ENCODE data around the gene SEMA5A.
"Not testable (repeated sequence)": the region's sequence is repeated elsewhere in the genome, so short reads cannot be mapped to it uniquely, and the experiment has no call there.

Gene SEMA5A

DNA sequence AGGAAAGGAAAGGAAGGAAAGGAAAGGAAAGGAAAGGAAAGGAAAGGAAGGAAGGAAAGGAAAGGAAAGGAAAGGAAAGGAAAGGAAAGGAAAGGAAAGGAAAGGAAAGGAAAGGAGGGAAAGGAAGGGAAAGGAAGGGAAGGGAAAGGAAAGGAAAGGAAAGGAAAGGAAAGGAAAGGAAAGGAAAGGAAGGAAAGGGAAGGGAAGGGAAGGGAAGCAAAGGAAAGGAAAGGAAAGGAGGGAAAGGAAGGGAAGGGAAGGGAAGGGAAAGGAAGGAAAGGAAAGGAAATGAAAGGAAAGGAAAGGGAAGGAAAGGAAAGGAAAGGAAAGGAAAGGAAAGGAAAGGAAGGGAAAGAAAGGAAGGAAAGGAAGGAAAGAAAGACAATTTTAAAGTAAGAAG is 192.8 kb downstream of the SEMA5A start:
- not testable (repeated sequence) for DNase-seq

DNA sequence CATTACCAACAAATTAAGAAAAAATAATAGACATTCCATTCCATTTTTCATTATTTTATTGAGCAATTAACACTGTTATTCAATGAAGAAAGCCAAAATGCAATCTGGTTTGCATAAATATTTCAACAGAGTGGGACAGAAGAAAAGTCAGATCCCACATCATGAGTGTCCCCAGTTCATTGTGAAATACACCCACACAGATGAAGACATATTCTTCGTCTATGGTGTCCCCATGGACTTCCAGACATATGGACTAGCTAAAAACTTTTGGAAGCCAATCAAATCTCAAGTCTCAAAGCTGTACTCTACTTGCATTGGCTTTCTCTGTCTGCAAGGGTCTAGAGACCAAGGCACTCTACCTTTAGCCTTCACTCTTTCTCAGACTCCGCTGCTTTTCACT is 194.3 kb downstream of the SEMA5A start:
- no peak for DNase-seq

DNA sequence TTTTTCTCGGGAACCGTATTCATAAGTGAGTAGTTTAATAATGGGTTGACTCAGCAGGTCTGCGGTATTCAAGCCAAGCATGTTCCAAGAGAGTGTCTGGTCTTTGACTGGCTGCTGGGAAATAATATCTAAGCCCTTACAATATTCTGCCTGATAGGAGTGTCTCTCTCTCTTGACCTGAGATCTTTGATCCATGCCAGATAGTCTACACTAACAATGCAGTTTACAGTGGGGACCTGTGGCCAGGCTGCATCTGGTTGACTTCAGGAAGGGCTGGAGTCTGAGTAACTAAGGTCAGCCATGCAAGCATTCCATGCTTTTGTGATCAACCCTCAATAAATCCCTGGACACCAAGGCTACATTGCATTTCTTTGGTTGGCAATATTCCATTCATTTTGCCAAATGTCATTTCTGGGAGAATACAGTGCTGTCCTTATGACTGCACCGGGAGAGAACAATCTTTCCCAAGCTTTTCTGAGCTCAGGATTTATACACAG is 195.5 kb downstream of the SEMA5A start:
- no peak for DNase-seq

DNA sequence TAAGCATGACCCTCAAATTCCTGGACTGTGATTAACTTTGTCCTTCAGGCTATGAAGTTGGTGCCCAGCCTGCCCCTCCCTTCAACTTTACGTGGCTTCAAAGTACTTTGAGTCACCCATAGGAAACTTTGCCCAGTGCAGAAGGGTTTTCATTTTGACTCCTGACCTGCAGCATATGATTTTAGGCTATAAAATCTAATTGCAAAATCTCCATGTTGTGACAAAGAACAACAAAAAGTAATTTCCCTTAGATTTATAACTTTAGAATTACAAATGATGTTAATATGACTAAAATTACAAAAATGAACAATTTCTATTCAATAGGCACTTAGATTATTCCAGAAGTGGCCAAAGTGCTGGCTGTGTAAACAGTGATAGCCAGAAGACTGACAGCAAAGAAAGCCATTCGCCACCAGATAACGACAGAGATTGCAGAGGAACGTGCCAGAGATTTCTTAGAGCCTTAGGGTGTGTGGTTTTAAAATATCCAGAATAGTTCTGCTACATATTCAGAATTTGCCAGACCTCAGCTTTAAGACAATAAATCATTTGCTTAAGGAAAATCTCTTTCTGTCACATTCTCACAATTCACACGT is 197.4 kb downstream of the SEMA5A start:
- DNase-seq: no peak

GRCh38 chr5:9347541-9348295 is 198.2 kb downstream of the SEMA5A start:
- no peak for DNase-seq

DNA sequence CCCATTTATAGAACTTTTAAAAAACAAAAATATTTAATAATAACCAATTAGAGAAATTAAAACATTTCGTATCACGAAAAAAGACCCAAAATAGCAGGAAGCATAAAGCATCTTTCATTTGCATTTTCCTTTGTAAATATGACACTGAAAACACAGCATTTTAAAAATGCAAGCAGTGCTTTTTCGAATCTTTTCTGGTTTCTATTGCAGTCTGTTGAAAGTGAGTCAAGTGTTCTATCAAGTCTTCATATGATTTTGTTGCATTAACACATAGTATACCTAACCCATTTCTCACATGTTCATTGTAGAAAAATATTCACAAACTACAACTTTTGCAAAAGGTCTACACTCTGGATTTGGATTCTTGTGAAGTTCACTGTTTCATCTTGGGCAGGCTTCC is 198.8 kb downstream of the SEMA5A start:
- DNase-seq: no peak

DNA sequence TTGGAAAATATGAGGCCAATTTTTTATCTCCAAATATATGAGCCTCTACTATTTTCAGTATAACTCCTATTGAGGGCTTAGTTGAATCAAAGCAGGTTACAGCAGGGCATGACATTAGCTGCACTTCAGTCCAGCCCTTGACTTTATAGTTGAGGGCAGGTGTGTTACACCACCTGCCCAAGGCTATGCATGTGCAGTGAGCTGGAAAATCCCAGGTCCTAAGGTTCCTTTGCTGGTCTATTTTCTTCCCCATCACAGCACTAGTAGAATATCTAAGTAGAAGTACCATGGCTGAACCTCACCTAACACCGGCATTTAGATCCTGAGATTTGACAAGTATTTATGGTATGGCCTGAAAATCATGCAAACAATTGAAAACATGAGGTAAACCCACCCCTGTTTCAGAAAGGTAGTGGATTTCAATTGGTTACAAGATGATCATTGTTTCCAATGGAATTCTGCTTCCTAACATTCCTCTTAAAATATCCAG is 201.1 kb downstream of the SEMA5A start:
- DNase-seq: peak; percentile 85

DNA sequence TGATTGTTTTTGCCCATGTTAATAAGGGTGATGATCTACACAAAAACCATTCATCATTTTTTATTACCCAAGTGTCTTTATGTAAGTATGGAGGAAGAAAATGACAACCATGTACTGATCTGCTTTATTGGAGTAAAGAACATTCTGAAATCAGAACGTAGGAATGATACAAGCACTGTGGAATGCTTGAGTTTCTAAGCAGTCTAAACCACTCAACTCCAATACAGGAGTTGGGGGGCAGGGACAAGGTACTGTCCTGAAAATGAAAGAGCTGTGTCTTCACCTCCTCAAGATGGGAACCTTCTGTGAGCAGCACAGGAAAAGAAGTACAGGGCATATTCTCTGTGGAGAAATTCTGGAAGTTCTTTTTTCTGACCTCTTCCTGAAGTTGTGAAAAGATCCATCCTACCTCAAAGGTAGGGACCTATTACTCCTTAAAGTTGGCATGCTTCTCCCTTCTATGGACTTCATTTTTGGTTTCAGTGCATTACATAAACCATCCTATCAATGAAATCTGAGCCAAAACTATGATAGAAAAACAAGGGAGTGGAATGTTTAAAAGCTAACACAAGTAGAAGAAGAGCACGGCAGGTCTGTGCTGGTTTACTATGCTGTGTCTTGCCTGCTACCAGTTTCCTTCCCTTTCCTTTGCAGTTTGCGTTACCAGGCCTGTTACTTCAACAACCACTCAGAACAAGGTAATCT is 202.6 kb downstream of the SEMA5A start:
- no peak for DNase-seq

DNA sequence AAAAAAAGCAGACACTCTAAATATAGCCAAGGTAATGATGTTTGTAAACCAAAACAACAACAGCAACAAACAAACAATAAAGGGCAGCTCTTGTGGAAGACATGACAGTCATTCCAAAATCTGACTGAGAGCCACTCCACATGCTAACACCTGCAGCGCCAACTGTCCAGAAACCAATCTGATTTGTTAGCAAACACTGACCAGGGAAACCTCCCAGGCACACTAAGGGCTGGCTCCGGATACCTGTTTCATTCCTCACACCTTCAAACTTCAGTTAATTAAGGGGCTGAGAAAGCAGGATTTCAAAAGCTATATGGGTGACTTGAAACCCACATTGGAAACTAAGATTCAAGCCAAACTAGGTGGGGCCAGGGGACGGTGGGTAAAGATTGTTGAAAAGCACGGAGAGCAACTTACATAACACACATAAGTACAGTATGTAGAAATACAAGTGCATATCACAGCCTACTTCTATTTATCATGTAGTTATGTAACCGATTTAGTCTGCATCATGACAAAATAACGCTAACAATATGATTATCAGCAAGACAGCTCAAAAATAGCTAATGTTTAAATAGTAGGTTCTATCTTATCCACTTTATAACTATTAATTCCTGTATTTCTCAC is 203.6 kb downstream of the SEMA5A start:
- DNase-seq: no peak

GRCh38 chr5:9340085-9340484 is 205.8 kb downstream of the SEMA5A start:
- DNase-seq: no peak

- no peak for DNase-seq
Measured at GRCh38 chr5:9339206-9339818, 206.6 kb downstream of the SEMA5A start.

- DNase-seq: no peak
Measured at GRCh38 chr5:9338796-9339195, 207.1 kb downstream of the SEMA5A start.

- DNase-seq: no peak
Measured at GRCh38 chr5:9337928-9338595, 207.8 kb downstream of the SEMA5A start.

GRCh38 chr5:9335754-9336495 is 209.9 kb downstream of the SEMA5A start:
- DNase-seq: no peak

GRCh38 chr5:9335269-9335668 is 210.6 kb downstream of the SEMA5A start:
- DNase-seq: no peak

- DNase-seq: no peak
Measured at GRCh38 chr5:9332026-9332425, 213.8 kb downstream of the SEMA5A start.

DNA sequence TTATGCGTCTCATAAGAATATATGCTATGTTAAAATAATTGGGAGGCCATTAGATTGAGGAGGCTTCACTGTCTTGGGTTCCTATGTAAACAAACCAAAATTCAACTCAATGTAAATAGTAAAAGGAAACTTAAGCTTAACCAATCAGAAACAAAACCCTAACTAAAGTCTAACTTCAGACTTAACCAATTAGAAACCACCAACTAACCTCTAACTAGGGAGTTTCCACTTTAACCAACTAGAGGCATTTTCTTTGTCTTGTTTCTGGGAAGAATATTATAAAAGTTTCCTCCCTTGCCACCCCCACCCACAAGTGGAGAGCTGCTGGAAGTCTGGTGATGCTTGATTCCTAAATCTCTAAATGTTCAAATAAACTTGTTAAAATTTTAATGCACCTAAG is 214.5 kb downstream of the SEMA5A start:
- DNase-seq: no peak

GRCh38 chr5:9329125-9329524 is 216.8 kb downstream of the SEMA5A start:
- peak; percentile 40 for DNase-seq

DNA sequence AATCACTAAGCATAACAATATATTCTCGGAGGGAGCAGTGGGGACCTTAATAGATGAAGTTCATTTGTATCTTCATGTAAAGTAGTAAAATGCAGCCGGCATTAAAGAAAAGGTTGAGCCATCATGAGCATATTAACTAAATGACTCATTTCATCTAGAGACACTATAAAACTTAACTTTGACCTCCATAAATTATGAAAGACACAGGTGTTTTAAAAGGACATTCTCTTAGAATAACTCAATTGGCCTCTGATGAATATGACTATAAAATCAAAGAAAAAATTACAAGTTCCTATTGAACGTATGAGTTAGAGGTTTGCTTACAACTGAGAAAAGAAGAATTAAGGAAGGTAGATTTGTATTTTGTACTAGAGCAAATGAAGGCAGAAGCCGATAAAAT is 220.3 kb downstream of the SEMA5A start:
- DNase-seq: no peak

DNA sequence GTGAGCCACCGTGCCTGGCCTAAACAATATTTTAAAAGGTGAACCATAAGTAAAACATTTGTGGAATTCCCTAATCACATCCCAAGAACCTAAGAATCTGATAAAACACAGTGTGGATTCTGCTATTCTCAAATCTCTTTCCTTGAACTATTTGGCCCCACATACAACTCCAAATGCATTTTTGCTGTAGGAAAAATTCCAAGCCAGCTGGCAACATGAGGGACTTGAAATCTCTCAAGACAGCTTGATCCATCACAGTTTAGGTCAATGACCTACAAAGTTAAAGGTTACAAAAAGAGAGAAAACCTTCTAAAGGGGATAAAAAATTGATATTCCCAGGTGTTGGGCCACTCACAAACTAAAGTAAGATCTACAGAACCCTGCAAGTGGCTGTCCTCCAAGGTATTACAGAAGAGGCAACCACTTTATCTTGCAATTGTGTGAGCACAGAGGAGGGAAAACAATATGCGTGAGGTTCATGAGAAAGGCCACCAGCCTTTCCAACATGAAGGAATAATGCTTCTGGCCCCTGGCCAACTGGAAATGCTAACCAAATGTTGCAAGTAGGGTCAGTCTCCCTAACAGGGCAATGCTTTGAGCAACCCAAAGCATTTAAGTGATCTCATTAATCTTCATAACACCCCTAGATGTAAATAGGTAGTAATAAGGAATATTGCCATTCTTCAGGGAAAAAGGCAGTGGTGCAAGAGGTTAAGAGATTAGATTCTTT is 221.4 kb downstream of the SEMA5A start:
- no peak for DNase-seq

GRCh38 chr5:9320652-9321051 is 225.2 kb downstream of the SEMA5A start:
- DNase-seq: no peak

Data from DMS79 treated with DMSO at 0.1 percent for 48 hours (cell line).